GM12878 (cell line): ENCODE results near the gene ULK1. TPM values are rescaled to one million over a fixed set of nuclear protein-coding genes. Genes with fewer than 3 reads are reported as not detected.

Source experiments
- ATAC-seq: fragments of 200-7000 bp; cut with Tn5 transposase; 3 replicates; pipeline ENCODE4 v1.9.1; 2020; ENCODE audit warnings: mild to moderate bottlenecking, moderate library complexity
- BruUV-seq: library from RNA; stranded (reverse); fragments of 400-500 nt; replicated peaks from 2 replicates; lab custom pipeline; 2021; lab: Mats Ljungman, UMichigan
- CTCF ChIA-PET: fragments of 300-600 bp; sonication (Branson Sonifier 250); formaldehyde crosslinking; extraction: SDS; loops from one replicate; lab custom pipeline; 2021; ENCODE audit warnings: inconsistent platforms; lab: Yijun Ruan, JAX
- POLR2A ChIA-PET: fragments of 350-600 bp; formaldehyde crosslinking; extraction: SDS; loops from one replicate; lab custom pipeline; 2021; ENCODE audit warnings: inconsistent platforms; lab: Charles Lee
- RAD21 ChIA-PET: fragments of 300-600 bp; sonication (Branson Sonifier 250); formaldehyde crosslinking; loops from one replicate; lab custom pipeline; 2023; ENCODE audit warnings: antibody characterized with exemption; ENCODE audit not compliant: unreplicated experiment; lab: Charles Lee
- SMC1A ChIA-PET: fragments of 300-600 bp; sonication (Branson Sonifier 250); formaldehyde crosslinking; loops from one replicate; lab custom pipeline; 2023; ENCODE audit not compliant: unreplicated experiment, uncharacterized antibody; lab: Charles Lee
- DNase-seq: peaks from one replicate; pipeline ENCODE4 v3.0.0-alpha.2; 2011; ENCODE audit warnings: low read depth, low spot score
- FAIRE-seq: peaks from 3 replicates; lab custom pipeline; 2011; peaks lifted over from hg19 to GRCh38; lab: Jason Lieb, UNC
- H2AFZ ChIP-seq: 2 replicates; pipeline ENCODE4 v1.6.0; 2011; ENCODE audit warnings: low read depth, low read length, control low read depth; ENCODE audit not compliant: control insufficient read depth
- H3K27ac ChIP-seq: 2 replicates; pipeline ENCODE4 v1.5.1; 2011; ENCODE audit warnings: control low read depth; ENCODE audit not compliant: control insufficient read depth, insufficient read depth
- H3K27me3 ChIP-seq, 2 experiments: replicated peaks in 1 of 2; 2 replicates each; pipeline versions ENCODE4 v1.6.0 to v1.6.1; 2011; ENCODE audit warnings: low read length in 1 of 2; ENCODE audit not compliant: control insufficient read depth in 2 of 2, insufficient read depth in 2 of 2
- H3K36me3 ChIP-seq, 2 experiments: 2 replicates each; pipeline ENCODE4 v1.5.1; 2011; ENCODE audit warnings: low read length in 1 of 2; ENCODE audit not compliant: control insufficient read depth in 2 of 2, insufficient read depth in 2 of 2
- H3K4me1 ChIP-seq: 2 replicates; pipeline ENCODE4 v1.6.1; 2011; ENCODE audit warnings: mild to moderate bottlenecking, low read length, moderate library complexity, mixed read lengths; ENCODE audit not compliant: control insufficient read depth, insufficient read depth
- H3K4me2 ChIP-seq: 2 replicates; pipeline ENCODE4 v1.6.0; 2011; ENCODE audit warnings: control low read depth; ENCODE audit not compliant: control insufficient read depth, insufficient read depth
- H3K4me3 ChIP-seq: fragments of 200-600 bp; sonication (generic); 2 replicates; pipeline ENCODE4 v1.5.1; 2016
- H3K79me2 ChIP-seq: 2 replicates; pipeline ENCODE4 v1.6.0; 2011; ENCODE audit warnings: low read length; ENCODE audit not compliant: control insufficient read depth, insufficient read depth
- H3K9ac ChIP-seq: 2 replicates; pipeline ENCODE4 v1.8.0; 2011; ENCODE audit warnings: low read length, control low read depth, mixed read lengths; ENCODE audit not compliant: control insufficient read depth, insufficient read depth
- H3K9me3 ChIP-seq: replicated peaks from 3 replicates; pipeline ENCODE4 v1.5.1; 2011; ENCODE audit warnings: mild to moderate bottlenecking, low read length; ENCODE audit not compliant: control insufficient read depth, insufficient read depth
- H4K20me1 ChIP-seq: 2 replicates; pipeline ENCODE4 v1.6.0; 2011; ENCODE audit not compliant: control insufficient read depth, insufficient read depth
- ASH2L ChIP-seq: fragments of 300-600, 200-600 bp; sonication (generic); IDR thresholded peaks from 2 replicates; pipeline ENCODE4 v1.6.1; 2017; ENCODE audit warnings: low read depth, mild to moderate bottlenecking, borderline replicate concordance
- ESRRA ChIP-seq: IDR thresholded peaks from 2 replicates; pipeline ENCODE4 v1.6.1; 2012; ENCODE audit warnings: mild to moderate bottlenecking, low read length, improper control_type of control experiment
- FOS ChIP-seq: IDR thresholded peaks from 3 replicates; pipeline ENCODE4 v1.6.1; 2011; ENCODE audit warnings: borderline replicate concordance; ENCODE audit not compliant: insufficient read length; ENCODE audit errors: extremely low read depth
- GATAD2B ChIP-seq: fragments of 450-650 bp; conservative IDR thresholded peaks from 2 replicates; pipeline ENCODE4 v1.6.1; 2017; ENCODE audit warnings: low read depth, mild to moderate bottlenecking, moderate library complexity
- HDAC2 ChIP-seq: fragments of 200-600 bp; sonication (generic); IDR thresholded peaks from 2 replicates; pipeline ENCODE4 v1.6.1; 2017
- JUNB ChIP-seq: IDR thresholded peaks from 2 replicates; pipeline ENCODE4 v1.6.1; 2016; ENCODE audit warnings: antibody characterized with exemption, mild to moderate bottlenecking
- NR2C2 ChIP-seq: IDR thresholded peaks from 2 replicates; pipeline ENCODE4 v1.6.1; 2011; ENCODE audit warnings: borderline replicate concordance, low read depth; ENCODE audit not compliant: control insufficient read depth, insufficient read length
- PAX8 ChIP-seq: fragments of 450-650 bp; IDR thresholded peaks from 2 replicates; pipeline ENCODE4 v1.6.1; 2017; ENCODE audit warnings: mild to moderate bottlenecking, moderate library complexity
- POLR2A ChIP-seq: IDR thresholded peaks from 2 replicates; pipeline ENCODE4 v1.6.1; 2011; ENCODE audit warnings: low read depth, mild to moderate bottlenecking, low read length
- POLR2AphosphoS2 ChIP-seq: IDR thresholded peaks from 2 replicates; pipeline ENCODE4 v1.6.1; 2011; ENCODE audit warnings: low read depth, mild to moderate bottlenecking, low read length, improper control_type of control experiment, moderate library complexity
- PRDM15 ChIP-seq: fragments of 450-650 bp; formaldehyde crosslinking; IDR thresholded peaks from 2 replicates; pipeline ENCODE4 v1.4.0; 2020; ENCODE audit warnings: mild to moderate bottlenecking, moderate library complexity
- SREBF2 ChIP-seq: IDR thresholded peaks from 2 replicates; pipeline ENCODE4 v1.6.1; 2012; ENCODE audit warnings: mild to moderate bottlenecking, low read length
- ZZZ3 ChIP-seq: IDR thresholded peaks from 2 replicates; pipeline ENCODE4 v1.6.1; 2011; ENCODE audit warnings: low read depth; ENCODE audit not compliant: control insufficient read depth, insufficient read length
- WGBS: methylation state at CpG from one replicate; pipeline ENCODE4 v1.1.6; 2016; ENCODE audit warnings: low lambda C conversion rate; ENCODE audit not compliant: insufficient replicate concordance, insufficient coverage; ENCODE audit errors: missing lambda C conversion rate; 5-methylcytosine and 5-hydroxymethylcytosine counted together
- in situ Hi-C: fragments of 300-500 bp; cut with MboI; formaldehyde crosslinking; loops from 9 replicates; pipeline ENCODE4 v1.14.3; 2018; ENCODE audit warnings: mixed read lengths
- intact Hi-C: fragments of 100-400 bp; cut with micrococcal nuclease; formaldehyde crosslinking; loops from one replicate; pipeline ENCODE4 v1.14.2; 2022; ENCODE audit not compliant: unreplicated experiment
- polyA plus RNA-seq, 11 experiments: library from polyadenylated mRNA; depleted of rRNA in 4 of 11; unstranded in 6 of 11; stranded (reverse) in 5 of 11; fragments of >200 nt; fragmentation: Nextera tagmentation in 4 of 11; fragmentation: Illumina TruSeq in 1 of 11; extraction: Ambion mirVana in 4 of 11; extraction: Trizol in 1 of 11; gene quantifications; 1 replicate in 1 of 11; 2 replicates in 10 of 11; pipeline versions ENCODE4 v1.2.1 to v1.2.3, GENCODE V29; 2011 to 2016; ENCODE audit warnings: inconsistent platforms in 2 of 11, missing spikeins in 2 of 11, low read depth in 1 of 11
- total RNA-seq, 4 experiments: library from RNA; depleted of rRNA in 3 of 4; stranded (reverse); fragments of >200 nt in 3 of 4; fragmentation: Illumina TruSeq in 1 of 4; extraction: Trizol in 1 of 4; gene quantifications; 2 replicates each; pipeline versions ENCODE4 v1.2.1 to v1.2.3, GENCODE V29; 2013 to 2021
- TF ChIP-seq, protein P1 (sequence below): fragments of 450-650 bp; IDR thresholded peaks from 2 replicates; pipeline ENCODE4 v1.6.1; 2016; ENCODE audit warnings: mild to moderate bottlenecking

Gene ULK1
- total and polyA plus RNA-seq, 10 of the 15 experiments (the other 5 are each of a cell fraction or from before 2014, with no cell fraction given), result 0.13 to 14.1 (median 1.5) TPM

DNA sequence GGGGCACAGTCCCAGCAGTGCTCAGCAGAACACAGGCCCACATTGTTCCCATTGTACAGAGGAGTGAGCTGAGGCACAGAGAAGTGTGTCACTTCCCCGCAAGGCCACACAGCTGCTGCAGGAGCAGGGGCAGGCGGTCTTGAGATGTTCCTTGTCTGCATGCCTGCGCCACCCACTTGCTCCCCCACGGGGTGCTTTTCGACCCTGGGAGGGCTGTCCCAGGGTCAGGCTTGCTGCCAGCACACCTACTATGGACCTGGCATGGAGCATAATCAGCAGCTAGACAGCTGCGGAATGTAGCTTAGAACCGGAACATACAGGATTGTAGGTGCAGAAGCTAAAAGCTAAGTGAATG, 47.5 kb downstream of the ULK1 start:
- Histone ChIP-seq H3K4me2 (no peak overlapping the region), H3K27ac (no peak overlapping the region), H3K9ac (no peak overlapping the region), H3K79me2 (no peaks in the 10 kb centered on the region), H3K4me1 (no peaks in the 10 kb centered on the region), H3K4me3 (no peak overlapping the region), H3K27me3 (no peaks in the 10 kb centered on the region), H3K36me3 (peaks cover 6 to 17% of the 10 kb centered on the region in 2 experiments), H4K20me1 (no peaks in the 10 kb centered on the region), H2AFZ (no peak overlapping the region), H3K9me3 (no peaks in the 10 kb centered on the region)
- ChIA-PET SMC1A (no interaction called here), RAD21 (no interaction called here), CTCF (no interaction called here), POLR2A (no interaction called here)
- no peak for TF ChIP-seq ESRRA
- no peak for TF ChIP-seq PAX8
- TF ChIP-seq HDAC2, result no peak
- no peak for TF ChIP-seq ZZZ3
- 0 out of 2 replicates have a peak, but pooled peaks have one; percentile 15 for TF ChIP-seq POLR2A
- no TSS peak for BruUV-seq
- intact Hi-C loops (no loop called here), in situ Hi-C loops (no loop called here)
- WGBS, result over 99% methylated on average over 7 of the region's 7 CpGs
- no peak for DNase-seq
- ATAC-seq, result no peak
- no peak for FAIRE-seq

- H3K9me3 ChIP-seq, result no peaks in the 10 kb centered on the region
- BruUV-seq, result no TSS peak
- ChIA-PET CTCF (no interaction called here), RAD21 (no interaction called here), POLR2A (no interaction called here), SMC1A (no interaction called here)
- H3K27ac ChIP-seq, result no peak overlapping the region
- in situ Hi-C loops, result no loop called here
- H3K79me2 ChIP-seq, result no peaks in the 10 kb centered on the region
- H3K36me3 ChIP-seq, result peaks cover 6 to 16% of the 10 kb centered on the region in 2 experiments; a peak in 3 of 4 replicates
- H3K4me1 ChIP-seq, result no peaks in the 10 kb centered on the region
- H3K9ac ChIP-seq, result no peak overlapping the region
- DNase-seq, result no peak
- 94% methylated on average over 12 of the region's 12 CpGs for WGBS
- FAIRE-seq, result no peak
- no peak for ATAC-seq
- H4K20me1 ChIP-seq, result no peaks in the 10 kb centered on the region
- no peak for TF ChIP-seq FOS
- TF ChIP-seq NR2C2, result no peak
- TF ChIP-seq ASH2L, result no peak
- no peak for TF ChIP-seq POLR2AphosphoS2
- TF ChIP-seq GATAD2B, result no peak
- no peak for TF ChIP-seq SREBF2
- TF ChIP-seq PRDM15 (CRISPR knock-in tag), result no peak
- TF ChIP-seq, protein P1, sequence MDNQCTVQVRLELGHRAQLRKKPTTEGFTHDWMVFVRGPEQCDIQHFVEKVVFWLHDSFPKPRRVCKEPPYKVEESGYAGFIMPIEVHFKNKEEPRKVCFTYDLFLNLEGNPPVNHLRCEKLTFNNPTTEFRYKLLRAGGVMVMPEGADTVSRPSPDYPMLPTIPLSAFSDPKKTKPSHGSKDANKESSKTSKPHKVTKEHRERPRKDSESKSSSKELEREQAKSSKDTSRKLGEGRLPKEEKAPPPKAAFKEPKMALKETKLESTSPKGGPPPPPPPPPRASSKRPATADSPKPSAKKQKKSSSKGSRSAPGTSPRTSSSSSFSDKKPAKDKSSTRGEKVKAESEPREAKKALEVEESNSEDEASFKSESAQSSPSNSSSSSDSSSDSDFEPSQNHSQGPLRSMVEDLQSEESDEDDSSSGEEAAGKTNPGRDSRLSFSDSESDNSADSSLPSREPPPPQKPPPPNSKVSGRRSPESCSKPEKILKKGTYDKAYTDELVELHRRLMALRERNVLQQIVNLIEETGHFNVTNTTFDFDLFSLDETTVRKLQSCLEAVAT, result no peak
- TF ChIP-seq JUNB, result no peak
- intact Hi-C loops, result no loop called here
- H3K27me3 ChIP-seq, result no peaks in the 10 kb centered on the region
- no peak overlapping the region for H3K4me2 ChIP-seq
- no peak overlapping the region for H3K4me3 ChIP-seq
- H2AFZ ChIP-seq, result no peak overlapping the region
These were observed 48.2 kb downstream of the ULK1 start for GRCh38 chr12:131942671-131943070.
